H1 (cell line): ENCODE data around the gene CASP9. TPM values are rescaled to one million over a fixed set of nuclear protein-coding genes. Genes with fewer than 3 reads are reported as not detected.

ENCODE experiments used
- ATF2 ChIP-seq: IDR thresholded peaks from 2 replicates; pipeline ENCODE4 v1.6.1; 2012; ENCODE audit warnings: low read length, inconsistent platforms
- BCL11A ChIP-seq, 2 experiments: IDR thresholded peaks; one replicate each; pipeline ENCODE4 v1.6.1; 2011; ENCODE audit warnings: low read depth in 2 of 2, low read length in 2 of 2, mild to moderate bottlenecking in 2 of 2
- CBX5 ChIP-seq: fragments of 300-800, 300-1000 bp; sonication (generic); IDR thresholded peaks from 2 replicates; pipeline ENCODE4 v1.7.1; 2016; ENCODE audit warnings: antibody characterized with exemption, low read length, low read depth
- CHD1 ChIP-seq: IDR thresholded peaks from 2 replicates; pipeline ENCODE4 v1.6.1; 2012; ENCODE audit warnings: low read depth, low read length, improper control_type of control experiment
- CREB1 ChIP-seq: IDR thresholded peaks from 2 replicates; pipeline ENCODE4 v1.6.1; 2012; ENCODE audit warnings: inconsistent platforms
- CTBP2 ChIP-seq: IDR thresholded peaks from 2 replicates; pipeline ENCODE4 v1.7.0; 2011; ENCODE audit warnings: borderline replicate concordance, mild to moderate bottlenecking, moderate library complexity, mixed read lengths, low read length; ENCODE audit not compliant: insufficient read depth, insufficient read length
- KDM1A ChIP-seq: fragments of 200-600, 300-600 bp; sonication (generic); IDR thresholded peaks from 2 replicates; pipeline ENCODE4 v1.7.1; 2016; ENCODE audit warnings: mild to moderate bottlenecking, low read length, borderline replicate concordance
- MAFK ChIP-seq: IDR thresholded peaks from 2 replicates; pipeline ENCODE4 v1.6.1; 2012; ENCODE audit warnings: low read depth, mild to moderate bottlenecking, improper control_type of control experiment, low read length
- SIRT6 ChIP-seq: IDR thresholded peaks from one replicate; pipeline ENCODE4 v1.7.1; 2012; ENCODE audit warnings: low read length, inconsistent platforms
- SIX5 ChIP-seq: IDR thresholded peaks from 2 replicates; pipeline ENCODE4 v1.6.1; 2011; ENCODE audit warnings: mild to moderate bottlenecking, low read depth, low read length
- SP1 ChIP-seq: IDR thresholded peaks from 2 replicates; pipeline ENCODE4 v1.6.1; 2011; ENCODE audit warnings: low read depth, low read length
- SP2 ChIP-seq: IDR thresholded peaks from 2 replicates; pipeline ENCODE4 v1.6.1; 2012; ENCODE audit warnings: mild to moderate bottlenecking, low read length, inconsistent platforms
- SP4 ChIP-seq: IDR thresholded peaks from 2 replicates; pipeline ENCODE4 v1.6.1; 2012; ENCODE audit warnings: low read length, inconsistent platforms
- TAF1 ChIP-seq: IDR thresholded peaks from 2 replicates; pipeline ENCODE4 v1.6.1; 2011; ENCODE audit warnings: mild to moderate bottlenecking, low read depth, low read length
- TEAD4 ChIP-seq: IDR thresholded peaks from 2 replicates; pipeline ENCODE4 v1.6.1; 2012; ENCODE audit warnings: low read depth, low read length, inconsistent platforms, mixed read lengths
- USF2 ChIP-seq: IDR thresholded peaks from 2 replicates; pipeline ENCODE4 v1.6.1; 2011; ENCODE audit warnings: low read length, improper control_type of control experiment
- YY1 ChIP-seq: IDR thresholded peaks from 2 replicates; pipeline ENCODE4 v1.6.1; 2011; ENCODE audit warnings: low read depth, mild to moderate bottlenecking, low read length
- polyA plus RNA-seq, 7 experiments: library from polyadenylated mRNA; depleted of rRNA in 3 of 7; stranded (reverse) in 5 of 7; unstranded in 2 of 7; fragments of >200 nt in 5 of 7; fragments of 200-250 nt in 2 of 7; gene quantifications; 1 replicate in 5 of 7; 2 replicates in 1 of 7; 4 replicates in 1 of 7; pipeline versions ENCODE4 v1.2.1 to v1.2.3, GENCODE V29; 2011 to 2013; ENCODE audit warnings: missing spikeins in 2 of 7, mixed read lengths in 2 of 7
- total RNA-seq: library from RNA; stranded (reverse); fragmentation: NEBNext Ultra II Directional; extraction: Animal tissue kit (Norgen Biotek cat#: 25700); gene quantifications from 2 replicates; pipeline ENCODE4 v1.2.1, GENCODE V29; 2021

CASP9 gene
- total and polyA plus RNA-seq, 2 of the 8 experiments (the other 6 are each of a cell fraction or from before 2014, with no cell fraction given): 14.8 to 36.3 TPM

DNA sequence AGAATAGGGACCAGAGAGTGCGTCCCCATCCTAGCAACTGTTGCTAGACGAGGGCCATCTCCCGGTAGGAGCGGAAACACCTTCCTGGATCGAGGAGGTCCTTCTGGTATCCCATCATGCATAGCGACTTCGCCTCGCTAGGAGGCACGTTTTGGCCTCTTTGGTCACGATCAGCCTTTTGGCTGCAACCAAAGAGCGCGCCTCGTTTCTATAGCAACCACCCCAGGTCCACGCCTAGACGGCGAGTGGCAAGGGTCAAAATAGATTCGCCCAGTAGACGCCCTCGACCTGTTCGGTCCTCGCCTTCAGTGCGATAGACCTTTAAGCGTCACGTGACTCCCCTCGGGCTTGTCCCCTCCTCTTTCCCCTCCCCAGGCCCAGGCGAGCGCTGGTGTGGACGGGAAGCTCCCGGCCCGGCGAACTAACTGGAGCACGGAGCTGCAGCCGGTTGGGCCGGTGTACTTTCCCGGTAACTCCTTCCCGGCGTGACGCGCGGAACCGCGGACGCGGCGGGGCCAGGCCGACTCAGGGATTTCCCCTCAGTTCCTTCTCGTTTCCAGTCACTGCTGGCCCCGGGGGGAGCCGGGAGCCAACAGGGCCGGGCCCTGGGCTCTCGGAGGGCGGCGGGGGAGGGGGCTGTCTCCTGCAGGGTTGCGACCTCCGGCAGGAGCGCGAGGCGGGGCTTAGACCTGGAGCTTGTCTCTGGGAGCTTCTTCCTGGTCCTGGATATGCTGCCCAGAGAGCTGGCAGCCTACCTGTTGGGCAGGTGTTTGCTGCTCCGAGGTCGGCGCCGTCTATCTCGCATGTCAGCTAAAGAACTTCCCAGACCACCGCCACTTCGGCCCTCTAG, 2.7 kb upstream of the CASP9 start, which contains the start of gene DNAJC16 (continued):
- TF ChIP-seq KDM1A: no peak
- peak; percentile 68 for TF ChIP-seq SP2
- TF ChIP-seq SIX5: no peak
- TF ChIP-seq TAF1: peak; percentile 77
- TF ChIP-seq MAFK: no peak
- no peak for TF ChIP-seq SIRT6
- TF ChIP-seq BCL11A (IDR thresholded peaks at IDR 0.05; ENCODE audit: low read depth in 2 of 2, low read length in 2 of 2): no peak
- TF ChIP-seq SP4: no peak
- peak; percentile 98 for TF ChIP-seq USF2
- TF ChIP-seq CTBP2: no peak
- TF ChIP-seq SP1: peak; percentile 51
- TF ChIP-seq CHD1: no peak
- TF ChIP-seq ATF2: no peak
- 0 out of 2 replicates have a peak, but pooled peaks have one; percentile 27 for TF ChIP-seq TEAD4
- no peak; the same call in none of the 2 replicates for TF ChIP-seq CREB1
- no peak for TF ChIP-seq CBX5
- 0 out of 2 replicates have a peak, but pooled peaks have one; percentile 16 for TF ChIP-seq YY1
